HCT116 (cell line): ENCODE results near the gene DNMT3A. TPM values are rescaled to one million over a fixed set of nuclear protein-coding genes. Genes with fewer than 3 reads are reported as not detected.

Experiments
- ATAC-seq: fragments of 200-7000 bp; cut with Tn5 transposase; 2 replicates; pipeline ENCODE4 v1.9.1; 2020; ENCODE audit warnings: mild to moderate bottlenecking, moderate library complexity
- BruUV-seq: library from RNA; stranded (reverse); fragments of 400-500 nt; replicated peaks from 2 replicates; lab custom pipeline; 2021; lab: Mats Ljungman, UMichigan
- CTCF ChIA-PET: fragments of 300-600 bp; sonication (Branson Sonifier 250); formaldehyde crosslinking; loops from one replicate; lab custom pipeline; 2021; ENCODE audit warnings: antibody characterized with exemption; lab: Charles Lee
- POLR2A ChIA-PET: fragments of 300-600, 350-600 bp; sonication (Branson Sonifier 250); formaldehyde crosslinking; loops from one replicate; lab custom pipeline; 2021; ENCODE audit warnings: antibody characterized with exemption; lab: Charles Lee
- RAD21 ChIA-PET, 2 experiments: fragments of 300-600 bp; sonication (Branson Sonifier 250); formaldehyde crosslinking; loops; one replicate each; lab custom pipeline; 2023; ENCODE audit warnings: low total read pairs in 2 of 2; ENCODE audit not compliant: uncharacterized antibody in 2 of 2, unreplicated experiment in 2 of 2, low non-redundant PET in 1 of 2; lab: Charles Lee
- DNase-seq: peaks from one replicate; pipeline ENCODE4 v3.0.0-alpha.2; 2010; ENCODE audit warnings: low read depth, low spot score
- H2AFZ ChIP-seq: fragments of 200-600 bp; shearing (Covaris generic), sonication (generic); 2 replicates; pipeline ENCODE4 v1.6.1; 2017; ENCODE audit warnings: low read depth, mixed run types, mixed read lengths, antibody characterized with exemption, low read length; ENCODE audit not compliant: poor library complexity, severe bottlenecking
- H3K27ac ChIP-seq: 2 replicates; pipeline ENCODE4 v1.5.1; 2012; ENCODE audit warnings: low read depth, low read length
- H3K27me3 ChIP-seq: fragments of 200-600 bp; sonication (generic); 2 replicates; pipeline ENCODE4 v1.6.1; 2016; ENCODE audit warnings: mixed run types, low read length, mixed read lengths; ENCODE audit not compliant: insufficient read depth
- H3K36me3 ChIP-seq, 2 experiments: fragments of 200-500 bp in 1 of 2; fragments of 200-600 bp in 1 of 2; sonication (Bioruptor generic) in 1 of 2; sonication (generic) in 1 of 2; 2 replicates each; pipeline versions ENCODE4 v1.5.1 to v1.6.1; 2014 to 2016; ENCODE audit warnings: low read length in 2 of 2, inconsistent platforms in 1 of 2, mixed read lengths in 1 of 2, mixed run types in 1 of 2; ENCODE audit not compliant: insufficient read depth in 2 of 2, control insufficient read depth in 1 of 2
- H3K4me1 ChIP-seq, 2 experiments: fragments of 200-600 bp in 1 of 2; sonication (generic) in 1 of 2; 2 replicates each; pipeline versions ENCODE4 v1.5.1 to v1.6.1; 2012 to 2017; ENCODE audit warnings: low read length in 2 of 2, inconsistent platforms in 1 of 2, mild to moderate bottlenecking in 1 of 2, mixed read lengths in 1 of 2, mixed run types in 1 of 2, moderate library complexity in 1 of 2; ENCODE audit not compliant: insufficient read depth in 2 of 2, control insufficient read depth in 1 of 2
- H3K4me2 ChIP-seq: fragments of 200-600 bp; sonication (generic); 2 replicates; pipeline ENCODE4 v1.6.1; 2017; ENCODE audit warnings: mixed run types, low read length, mixed read lengths
- H3K4me3 ChIP-seq, 2 experiments: fragments of 200-600 bp in 1 of 2; sonication (generic) in 1 of 2; replicated peaks in 1 of 2; 2 replicates each; pipeline ENCODE4 v1.5.1; 2011 to 2016; ENCODE audit warnings: low read length in 2 of 2, control low read depth in 1 of 2, low read depth in 1 of 2, mild to moderate bottlenecking in 1 of 2, mixed read lengths in 1 of 2, mixed run types in 1 of 2
- H3K79me2 ChIP-seq: fragments of 200-600 bp; sonication (generic); 2 replicates; pipeline ENCODE4 v1.6.1; 2017; ENCODE audit warnings: mild to moderate bottlenecking, mixed run types, low read length, moderate library complexity, mixed read lengths; ENCODE audit not compliant: insufficient read depth
- H3K9ac ChIP-seq: fragments of 200-600 bp; sonication (generic); 2 replicates; pipeline ENCODE4 v1.6.1; 2016; ENCODE audit warnings: low read length, mixed read lengths
- H3K9me2 ChIP-seq: fragments of 200-600 bp; sonication (generic), shearing (Covaris generic); 2 replicates; pipeline ENCODE4 v1.6.1; 2017; ENCODE audit warnings: mixed run types, mild to moderate bottlenecking, moderate library complexity; ENCODE audit not compliant: insufficient read depth
- H3K9me3 ChIP-seq, 2 experiments: fragments of 200-500 bp in 1 of 2; fragments of 200-600 bp in 1 of 2; sonication (Bioruptor generic) in 1 of 2; sonication (generic) in 1 of 2; 2 replicates each; pipeline ENCODE4 v1.6.1; 2014 to 2017; ENCODE audit warnings: low read length in 2 of 2, mixed read lengths in 2 of 2, inconsistent platforms in 1 of 2, low read depth in 1 of 2, mild to moderate bottlenecking in 1 of 2, mixed run types in 1 of 2, moderate library complexity in 1 of 2; ENCODE audit not compliant: control insufficient read depth in 1 of 2, insufficient read depth in 1 of 2
- H4K20me1 ChIP-seq: fragments of 200-600 bp; sonication (generic), shearing (Covaris generic); 2 replicates; pipeline ENCODE4 v1.6.1; 2017; ENCODE audit warnings: mixed run types, mild to moderate bottlenecking, moderate library complexity; ENCODE audit not compliant: insufficient read depth
- ATF3 ChIP-seq: IDR thresholded peaks from 2 replicates; pipeline ENCODE4 v1.6.1; 2012
- CTCF ChIP-seq, 3 experiments: fragments of 200-600 bp in 1 of 3; sonication (generic) in 1 of 3; IDR thresholded peaks in 2 of 3; conservative IDR thresholded peaks in 1 of 3; 2 replicates each; pipeline ENCODE4 v1.5.1; 2012 to 2017; ENCODE audit warnings: low read depth in 2 of 3, low read length in 2 of 3, antibody characterized with exemption in 1 of 3, borderline replicate concordance in 1 of 3, control low read depth in 1 of 3, mild to moderate bottlenecking in 1 of 3, mixed read lengths in 1 of 3, mixed run types in 1 of 3, moderate library complexity in 1 of 3; ENCODE audit not compliant: insufficient read depth in 1 of 3
- EGR1 ChIP-seq: IDR thresholded peaks from 2 replicates; pipeline ENCODE4 v1.6.1; 2012; ENCODE audit warnings: low read depth
- FOSL1 ChIP-seq: IDR thresholded peaks from 2 replicates; pipeline ENCODE4 v1.6.1; 2012; ENCODE audit warnings: low read depth
- REST ChIP-seq: IDR thresholded peaks from 2 replicates; pipeline ENCODE4 v1.6.1; 2012; ENCODE audit warnings: low read depth
- SIN3A ChIP-seq: IDR thresholded peaks from 2 replicates; pipeline ENCODE4 v1.6.1; 2012; ENCODE audit warnings: low read depth
- SP1 ChIP-seq: IDR thresholded peaks from 2 replicates; pipeline ENCODE4 v1.6.1; 2012; ENCODE audit warnings: low read depth
- SRF ChIP-seq: IDR thresholded peaks from 2 replicates; pipeline ENCODE4 v1.6.1; 2012; ENCODE audit warnings: low read depth
- ZBTB33 ChIP-seq: IDR thresholded peaks from 2 replicates; pipeline ENCODE4 v1.6.1; 2011; ENCODE audit warnings: mild to moderate bottlenecking, low read length, moderate library complexity; ENCODE audit not compliant: insufficient replicate concordance; ENCODE audit errors: extremely low read depth
- ZNF274 ChIP-seq: fragments of 200-500 bp; sonication (Bioruptor generic); IDR thresholded peaks from 2 replicates; pipeline ENCODE4 v1.6.1; 2014; ENCODE audit warnings: mild to moderate bottlenecking, low read depth, low read length, inconsistent platforms
- intact Hi-C: fragments of 100-400 bp; cut with micrococcal nuclease; formaldehyde crosslinking; loops from 2 replicates; pipeline ENCODE4 v1.10.0; 2022
- total RNA-seq: library from RNA; stranded (reverse); gene quantifications from one replicate; pipeline ENCODE4 v1.2.1, GENCODE V29; 2021; ENCODE audit not compliant: unreplicated experiment

DNMT3A gene
- total RNA-seq, 1 experiment from 2014 or later = 14.3 TPM

- Histone ChIP-seq H3K4me2 (no peak overlapping the region), H3K9me2 (no peaks in the 10 kb centered on the region), H3K4me1 (peaks cover 0 to 8% of the 10 kb centered on the region in 2 experiments; a peak in 3 of 4 replicates), H3K4me3 (no peak overlapping the region), H3K9ac (no peak overlapping the region), H3K79me2 (no peaks in the 10 kb centered on the region), H2AFZ (no peak overlapping the region), H3K9me3 (no peaks in the 10 kb centered on the region), H3K27ac (no peak overlapping the region), H3K27me3 (no peaks in the 10 kb centered on the region), H3K36me3 (peaks cover 0 to 6% of the 10 kb centered on the region in 2 experiments; a peak in 1 of 4 replicates)
- ChIA-PET RAD21 (no interaction called here), POLR2A (no interaction called here), CTCF (no interaction called here)
- ATAC-seq = no peak
- no peak for DNase-seq
- intact Hi-C loops = no loop called here
- BruUV-seq = no TSS peak
- no peak for TF ChIP-seq EGR1
- no peak for TF ChIP-seq SP1
- TF ChIP-seq FOSL1 = no peak
- no peak for TF ChIP-seq SIN3A
- TF ChIP-seq, all 23 proteins: peak for 0
- no peaks in the 10 kb centered on the region for H4K20me1 ChIP-seq
Measured at GRCh38 chr2:25230948-25231311, 110.8 kb downstream of the DNMT3A start.

GRCh38 chr2:25230198-25230947 is 111.4 kb downstream of the DNMT3A start:
- H3K9me2 ChIP-seq = no peaks in the 10 kb centered on the region
- ATAC-seq = no peak
- CTCF ChIA-PET = interaction anchor here (1.8 kb wide), 1 partner anchor 11 kb away, joined by 8 read pairs; no protein-coding TSS in a partner anchor
- intact Hi-C loops = no loop called here
- no peak overlapping the region for H3K4me2 ChIP-seq
- no peak overlapping the region for H3K4me3 ChIP-seq
- H3K9ac ChIP-seq = no peak overlapping the region
- no TSS peak for BruUV-seq
- no peak overlapping the region for H3K27ac ChIP-seq
- no peaks in the 10 kb centered on the region for H3K9me3 ChIP-seq
- H3K4me1 ChIP-seq = peaks cover 0 to 8% of the 10 kb centered on the region in 2 experiments; a peak in 3 of 4 replicates
- RAD21 ChIA-PET = no interaction called here
- H3K79me2 ChIP-seq = no peaks in the 10 kb centered on the region
- H2AFZ ChIP-seq = no peak overlapping the region
- no peaks in the 10 kb centered on the region for H3K27me3 ChIP-seq
- no peak for DNase-seq
- peaks cover 0 to 6% of the 10 kb centered on the region in 2 experiments; a peak in 1 of 4 replicates for H3K36me3 ChIP-seq
- H4K20me1 ChIP-seq = no peaks in the 10 kb centered on the region
- POLR2A ChIA-PET = no interaction called here
- TF ChIP-seq ZNF274 (no peak), ATF3 (no peak), ZBTB33 (no peak), REST (no peak), SRF (no peak), FOSL1 (no peak), CTCF (IDR thresholded peaks at IDR 0.05 in 2 of 3, conservative IDR thresholded peaks at IDR 0.05 in 1 of 3; ENCODE audit: borderline replicate concordance in 1 of 3, insufficient read depth in 1 of 3, low read depth in 2 of 3, low read length in 2 of 3) (no peak)
